Astrocyte (in vitro differentiated cells and primary cell): ENCODE results near the gene EXOSC7. TPM values are rescaled to one million over a fixed set of nuclear protein-coding genes. Genes with fewer than 3 reads are reported as not detected.
"Not testable (repeated sequence)": the region's sequence is repeated elsewhere in the genome, so short reads cannot be mapped to it uniquely, and the experiment has no call there.

Source experiments
- DNase-seq: peaks from one replicate; pipeline ENCODE4 v3.0.0-alpha.2; 2010; ENCODE audit warnings: low read depth
- FAIRE-seq: peaks from 2 replicates; lab custom pipeline; 2011; peaks lifted over from hg19 to GRCh38; lab: Jason Lieb, UNC
- H2AFZ ChIP-seq: 2 replicates; pipeline ENCODE4 v1.6.0; 2012; ENCODE audit warnings: low read depth, low read length, inconsistent platforms
- H3K27ac ChIP-seq: 2 replicates; pipeline ENCODE4 v1.5.1; 2011; ENCODE audit warnings: low read depth, low read length, inconsistent platforms
- H3K27me3 ChIP-seq: 2 replicates; pipeline ENCODE4 v1.6.0; 2011; ENCODE audit warnings: low read length, inconsistent platforms; ENCODE audit not compliant: insufficient read depth
- H3K36me3 ChIP-seq: 2 replicates; pipeline ENCODE4 v1.5.1; 2011; ENCODE audit warnings: low read length, inconsistent platforms; ENCODE audit not compliant: insufficient read depth
- H3K4me1 ChIP-seq: 2 replicates; pipeline ENCODE4 v1.5.1; 2011; ENCODE audit warnings: low read length, inconsistent platforms; ENCODE audit not compliant: insufficient read depth
- H3K4me2 ChIP-seq: 2 replicates; pipeline ENCODE4 v1.6.0; 2012; ENCODE audit warnings: low read length, inconsistent platforms
- H3K4me3 ChIP-seq: 2 replicates; pipeline ENCODE4 v1.5.1; 2011; ENCODE audit warnings: low read depth, mild to moderate bottlenecking, low read length, inconsistent platforms; ENCODE audit not compliant: insufficient read depth
- H3K79me2 ChIP-seq: 2 replicates; pipeline ENCODE4 v1.6.0; 2012; ENCODE audit warnings: mild to moderate bottlenecking, low read length, inconsistent platforms; ENCODE audit not compliant: insufficient read depth
- H3K9ac ChIP-seq: 2 replicates; pipeline ENCODE4 v1.6.0; 2012; ENCODE audit warnings: mild to moderate bottlenecking, low read length, inconsistent platforms
- H3K9me3 ChIP-seq: 2 replicates; pipeline ENCODE4 v1.5.1; 2012; ENCODE audit warnings: low read depth, mild to moderate bottlenecking, low read length, inconsistent platforms; ENCODE audit not compliant: insufficient read depth
- H4K20me1 ChIP-seq: 2 replicates; pipeline ENCODE4 v1.6.0; 2012; ENCODE audit warnings: low read length, inconsistent platforms; ENCODE audit not compliant: insufficient read depth
- H3K27ac Mint-ChIP-seq: one replicate; pipeline ENCODE4 v1.8.0; 2021; ENCODE audit warnings: mild to moderate bottlenecking, mixed read lengths; ENCODE audit not compliant: unreplicated experiment
- H3K27me3 Mint-ChIP-seq: one replicate; pipeline ENCODE4 v1.8.0; 2021; ENCODE audit warnings: low read depth, mixed read lengths; ENCODE audit not compliant: unreplicated experiment
- H3K36me3 Mint-ChIP-seq: one replicate; pipeline ENCODE4 v1.8.0; 2021; ENCODE audit warnings: low read depth, mixed read lengths; ENCODE audit not compliant: unreplicated experiment
- H3K4me1 Mint-ChIP-seq: one replicate; pipeline ENCODE4 v1.8.0; 2021; ENCODE audit warnings: low read depth, mixed read lengths; ENCODE audit not compliant: unreplicated experiment
- H3K4me3 Mint-ChIP-seq: one replicate; pipeline ENCODE4 v1.8.0; 2021; ENCODE audit warnings: mild to moderate bottlenecking, moderate library complexity, mixed read lengths; ENCODE audit not compliant: unreplicated experiment
- H3K9me3 Mint-ChIP-seq: one replicate; pipeline ENCODE4 v1.8.0; 2021; ENCODE audit warnings: mild to moderate bottlenecking, mixed read lengths; ENCODE audit not compliant: unreplicated experiment
- CTCF ChIP-seq: IDR thresholded peaks from 2 replicates; pipeline ENCODE4 v1.5.1; 2011; ENCODE audit warnings: low read depth, mild to moderate bottlenecking, inconsistent platforms, low read length, moderate library complexity; ENCODE audit not compliant: insufficient read depth
- EZH2 ChIP-seq: IDR thresholded peaks from 2 replicates; pipeline ENCODE4 v1.6.1; 2012; ENCODE audit warnings: mild to moderate bottlenecking, low read length, inconsistent platforms; ENCODE audit not compliant: insufficient read depth
- total RNA-seq: library from RNA; stranded (reverse); gene quantifications from 2 replicates; pipeline ENCODE4 v1.2.1, GENCODE V29; 2021

Gene EXOSC7
- total RNA-seq, 1 donor from 2014 or later, result 38.6 TPM

- H3K27ac ChIP-seq, result no peak overlapping the region
- DNase-seq, result no peak
- TF ChIP-seq EZH2 (no peak), CTCF (no peak)
Measured at GRCh38 chr3:44982817-44983216, 6.8 kb downstream of the EXOSC7 start.

GRCh38 chr3:44983484-44983941 is 7.5 kb downstream of the EXOSC7 start:
- no peak for FAIRE-seq
- no peak overlapping the region for H3K27ac ChIP-seq
- H3K27me3 ChIP-seq, result no peaks in the 10 kb centered on the region
- no peak overlapping the region for H2AFZ ChIP-seq
- no peaks in the 10 kb centered on the region for H3K9me3 ChIP-seq
- no peak overlapping the region for H3K27ac Mint-ChIP-seq
- H3K36me3 ChIP-seq, result no peaks in the 10 kb centered on the region
- no peak overlapping the region for H3K4me3 ChIP-seq
- H3K9ac ChIP-seq, result no peak overlapping the region
- H3K27me3 Mint-ChIP-seq, result no peaks in the 10 kb centered on the region
- peaks cover 78% of the 10 kb centered on the region for H4K20me1 ChIP-seq
- DNase-seq, result no peak
- no peaks in the 10 kb centered on the region for H3K9me3 Mint-ChIP-seq
- H3K4me2 ChIP-seq, result no peak overlapping the region
- peaks cover 34% of the 10 kb centered on the region for H3K4me1 Mint-ChIP-seq
- peaks cover 76% of the 10 kb centered on the region for H3K79me2 ChIP-seq
- peaks cover 15% of the 10 kb centered on the region for H3K36me3 Mint-ChIP-seq
- TF ChIP-seq CTCF (no peak), EZH2 (no peak)
- no peaks in the 10 kb centered on the region for H3K4me1 ChIP-seq
- no peak overlapping the region for H3K4me3 Mint-ChIP-seq

More at GRCh38 chr3:44982817-44983216, 6.8 kb downstream of the EXOSC7 start:
- Histone ChIP-seq H3K79me2 (peaks cover 79% of the 10 kb centered on the region), H2AFZ (no peak overlapping the region), H3K9me3 (no peaks in the 10 kb centered on the region), H3K9ac (no peak overlapping the region), H4K20me1 (peaks cover 72% of the 10 kb centered on the region), H3K27me3 (no peaks in the 10 kb centered on the region), H3K4me2 (no peak overlapping the region), H3K4me3 (no peak overlapping the region), H3K4me1 (no peaks in the 10 kb centered on the region), H3K36me3 (no peaks in the 10 kb centered on the region)
- H3K4me1 Mint-ChIP-seq, result peaks cover 29% of the 10 kb centered on the region
- H3K9me3 Mint-ChIP-seq, result no peaks in the 10 kb centered on the region
- H3K27ac Mint-ChIP-seq, result no peak overlapping the region
- peaks cover 15% of the 10 kb centered on the region for H3K36me3 Mint-ChIP-seq
- no peaks in the 10 kb centered on the region for H3K27me3 Mint-ChIP-seq
- no peak overlapping the region for H3K4me3 Mint-ChIP-seq
- no peak for FAIRE-seq

- Mint-ChIP-seq H3K27ac (no peak overlapping the region), H3K9me3 (no peaks in the 10 kb centered on the region), H3K4me3 (no peak overlapping the region), H3K4me1 (peaks cover 40% of the 10 kb centered on the region), H3K36me3 (peaks cover 21% of the 10 kb centered on the region), H3K27me3 (no peaks in the 10 kb centered on the region)
- H3K9me3 ChIP-seq, result no peaks in the 10 kb centered on the region
- DNase-seq, result no peak
- no peak overlapping the region for H3K4me3 ChIP-seq
- no peaks in the 10 kb centered on the region for H3K4me1 ChIP-seq
- H3K27ac ChIP-seq, result no peak overlapping the region
- no peaks in the 10 kb centered on the region for H3K27me3 ChIP-seq
- H4K20me1 ChIP-seq, result peaks cover 78% of the 10 kb centered on the region
- no peak overlapping the region for H3K9ac ChIP-seq
- no peak overlapping the region for H2AFZ ChIP-seq
- no peak for FAIRE-seq
- no peaks in the 10 kb centered on the region for H3K36me3 ChIP-seq
- H3K4me2 ChIP-seq, result no peak overlapping the region
- peaks cover 76% of the 10 kb centered on the region for H3K79me2 ChIP-seq
- TF ChIP-seq EZH2, result no peak
- TF ChIP-seq CTCF, result no peak
Measured at GRCh38 chr3:44984335-44984734, 8.3 kb downstream of the EXOSC7 start.

GRCh38 chr3:44986330-44986729 is 10.3 kb downstream of the EXOSC7 start:
- H3K36me3 Mint-ChIP-seq, result peaks cover 28% of the 10 kb centered on the region
- not testable (repeated sequence) for H3K27ac Mint-ChIP-seq, DNase-seq

More at GRCh38 chr3:44986330-44986729, 10.3 kb downstream of the EXOSC7 start:
- FAIRE-seq, H3K27ac ChIP-seq, H3K4me3 ChIP-seq, H3K9ac ChIP-seq, H3K4me2 ChIP-seq, H3K9me3 ChIP-seq, H2AFZ ChIP-seq, H3K27me3 ChIP-seq, H3K36me3 ChIP-seq, H3K4me3 Mint-ChIP-seq, H3K9me3 Mint-ChIP-seq, H3K27me3 Mint-ChIP-seq, H3K4me1 ChIP-seq: not testable (repeated sequence)
- peaks cover 77% of the 10 kb centered on the region for H4K20me1 ChIP-seq
- H3K79me2 ChIP-seq, result peaks cover 65% of the 10 kb centered on the region
- H3K4me1 Mint-ChIP-seq, result peaks cover 32% of the 10 kb centered on the region
